ENCODE results near the gene RAMACL. TPM values are rescaled to one million over a fixed set of nuclear protein-coding genes. Genes with fewer than 3 reads are reported as not detected.

RAMACL gene
- total and polyA plus RNA-seq, 2 experiments from 2014 or later = 1.1 TPM

DNA sequence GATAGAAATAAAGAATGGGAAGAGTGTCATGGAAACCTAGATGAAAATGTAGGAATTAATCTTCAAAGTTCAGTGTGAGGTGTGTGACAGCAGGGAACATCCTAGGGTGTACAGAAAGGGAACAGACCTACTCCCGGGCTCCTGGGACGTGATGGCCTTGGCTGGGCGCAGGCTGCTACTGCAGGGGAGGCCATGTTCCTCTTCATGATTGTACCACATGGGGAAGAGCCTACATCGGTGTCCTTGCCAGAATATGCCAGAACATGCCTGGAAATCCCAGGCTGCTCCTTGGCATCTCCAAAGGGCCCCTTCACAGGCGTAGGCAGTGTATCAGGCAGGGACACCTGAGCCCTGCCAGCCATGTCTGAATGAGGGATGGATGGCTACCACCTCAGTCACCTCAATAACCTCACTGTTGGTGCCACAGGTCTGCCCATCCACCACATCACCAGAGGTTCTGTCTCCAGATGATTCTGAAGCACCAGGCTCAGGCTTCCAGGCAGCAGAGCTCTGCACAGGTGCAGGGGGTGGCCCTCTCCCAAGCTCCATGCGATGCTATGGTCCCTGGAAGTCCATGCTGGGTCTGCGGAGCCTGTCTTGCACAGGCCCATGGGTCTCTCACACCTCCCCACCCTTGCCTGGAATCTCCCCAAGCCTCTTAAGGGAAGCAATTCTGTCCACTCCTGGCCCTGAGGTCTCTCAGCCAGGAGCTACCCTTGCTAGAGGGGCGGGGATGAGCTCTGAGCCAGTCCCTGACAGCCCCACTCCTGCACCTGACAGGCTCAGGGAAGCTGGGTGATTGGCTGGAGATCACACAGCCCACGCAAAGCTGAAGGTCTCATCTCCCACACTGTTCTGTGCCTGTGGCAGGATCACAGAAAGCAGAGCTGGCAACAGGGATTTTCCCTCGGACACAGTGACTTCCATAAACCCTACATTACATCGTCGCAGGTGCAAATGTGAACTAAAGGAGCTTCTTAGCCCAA, 20.2 kb downstream of the RAMACL start:
- Histone ChIP-seq H3K79me2 (peaks cover 15% of the 10 kb centered on the region), H3K27me3 (no peaks in the 10 kb centered on the region), H3K36me3 (replicated peaks; ENCODE audit: insufficient read depth, low read depth) (no peaks in the 10 kb centered on the region), H3K4me3 (no peak overlapping the region), H3K9me3 (ENCODE audit: low read depth) (no peaks in the 10 kb centered on the region), H3K27ac (no peak overlapping the region), H3K9me2 (replicated peaks; ENCODE audit: insufficient read depth) (no peaks in the 10 kb centered on the region), H4K20me1 (ENCODE audit: insufficient read depth, poor library complexity, severe bottlenecking) (peaks cover 2% of the 10 kb centered on the region), H3K4me1 (ENCODE audit: insufficient read depth) (no peaks in the 10 kb centered on the region), H2AFZ (no peak overlapping the region), H3K4me2 (no peak overlapping the region)
- TF ChIP-seq, protein P1, sequence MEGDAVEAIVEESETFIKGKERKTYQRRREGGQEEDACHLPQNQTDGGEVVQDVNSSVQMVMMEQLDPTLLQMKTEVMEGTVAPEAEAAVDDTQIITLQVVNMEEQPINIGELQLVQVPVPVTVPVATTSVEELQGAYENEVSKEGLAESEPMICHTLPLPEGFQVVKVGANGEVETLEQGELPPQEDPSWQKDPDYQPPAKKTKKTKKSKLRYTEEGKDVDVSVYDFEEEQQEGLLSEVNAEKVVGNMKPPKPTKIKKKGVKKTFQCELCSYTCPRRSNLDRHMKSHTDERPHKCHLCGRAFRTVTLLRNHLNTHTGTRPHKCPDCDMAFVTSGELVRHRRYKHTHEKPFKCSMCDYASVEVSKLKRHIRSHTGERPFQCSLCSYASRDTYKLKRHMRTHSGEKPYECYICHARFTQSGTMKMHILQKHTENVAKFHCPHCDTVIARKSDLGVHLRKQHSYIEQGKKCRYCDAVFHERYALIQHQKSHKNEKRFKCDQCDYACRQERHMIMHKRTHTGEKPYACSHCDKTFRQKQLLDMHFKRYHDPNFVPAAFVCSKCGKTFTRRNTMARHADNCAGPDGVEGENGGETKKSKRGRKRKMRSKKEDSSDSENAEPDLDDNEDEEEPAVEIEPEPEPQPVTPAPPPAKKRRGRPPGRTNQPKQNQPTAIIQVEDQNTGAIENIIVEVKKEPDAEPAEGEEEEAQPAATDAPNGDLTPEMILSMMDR (IDR thresholded peaks at IDR 0.05; ENCODE audit: poor library complexity) = no peak
- TF ChIP-seq EZH2 (IDR thresholded peaks at IDR 0.05; ENCODE audit: borderline replicate concordance) = no peak
- no peak for TF ChIP-seq EZH2phosphoT487 (IDR thresholded peaks at IDR 0.05; ENCODE audit: low read depth, severe bottlenecking, unreplicated experiment)
- WGBS (ENCODE audit: low lambda C conversion rate, missing lambda C conversion rate) = 99% methylated on average over 12 of the region's 12 CpGs
- no peak for DNase-seq (ENCODE audit: low spot score)

DNA sequence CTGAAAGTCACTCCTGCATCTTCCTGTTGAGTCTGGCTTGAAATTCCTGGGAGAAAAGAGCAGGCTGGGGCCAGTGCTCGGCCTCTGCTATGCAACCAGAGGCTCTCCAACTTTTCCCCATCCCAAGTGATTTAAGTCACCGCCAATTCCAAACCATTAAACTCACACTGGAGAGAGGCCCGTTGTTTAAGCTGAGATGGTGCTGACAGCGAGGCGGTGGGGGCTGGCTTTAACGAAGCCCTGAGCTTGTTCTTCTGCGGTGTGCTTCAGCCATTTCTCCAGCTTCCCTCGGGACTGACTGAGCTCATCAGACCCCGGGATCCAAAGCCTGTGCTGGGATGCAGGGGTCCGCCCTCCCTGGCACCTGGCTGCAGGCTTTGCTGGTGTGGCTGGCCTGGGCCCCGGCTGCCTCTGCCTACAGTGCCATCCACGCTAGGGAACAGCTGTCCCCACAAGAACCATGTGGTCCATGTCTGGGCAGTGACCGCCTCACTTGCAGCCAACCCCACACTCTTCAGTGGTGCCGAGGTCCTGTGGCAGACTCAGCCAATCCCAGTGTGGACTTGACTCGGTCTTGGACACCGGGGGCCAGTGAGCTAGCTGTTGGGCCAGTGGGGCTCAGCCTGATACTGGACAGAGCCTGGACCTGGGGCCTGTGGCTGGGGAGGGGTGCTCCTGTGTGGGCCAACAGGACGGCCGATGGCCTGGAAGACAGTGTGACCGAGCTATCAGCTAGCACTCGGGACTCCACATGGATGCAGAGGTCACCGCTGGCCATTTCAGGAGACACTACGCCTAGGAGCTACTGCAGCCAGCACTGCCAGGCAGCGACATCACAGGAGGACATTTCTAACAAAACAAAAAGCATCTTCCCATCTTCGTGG, 21.2 kb downstream of the RAMACL start:
- H3K27me3 ChIP-seq = no peaks in the 10 kb centered on the region
- no peak for DNase-seq (ENCODE audit: low spot score)
- no peak overlapping the region for H3K27ac ChIP-seq

DNA sequence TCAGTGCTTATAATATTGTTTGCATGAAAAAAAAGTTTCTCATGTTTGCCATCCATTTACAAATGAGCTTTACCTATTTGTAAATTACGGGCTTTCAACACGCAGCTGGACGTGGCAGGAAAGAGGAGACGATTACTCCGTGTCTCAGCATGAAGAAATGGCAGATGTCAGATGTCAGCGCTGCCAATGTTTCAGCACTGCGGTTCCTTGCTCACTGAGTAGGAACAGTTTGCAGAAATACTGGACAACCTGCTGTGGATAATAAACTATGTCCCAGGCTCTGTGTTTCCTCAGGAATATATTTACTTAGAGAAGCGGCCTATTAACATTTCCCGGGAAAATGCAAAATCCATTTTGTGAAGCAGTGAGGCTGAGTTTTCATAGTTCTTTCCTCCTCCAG, 22.7 kb downstream of the RAMACL start:
- no peak overlapping the region for H2AFZ ChIP-seq
- TF ChIP-seq EZH2 (IDR thresholded peaks at IDR 0.05; ENCODE audit: borderline replicate concordance) (no peak), EZH2phosphoT487 (IDR thresholded peaks at IDR 0.05; ENCODE audit: low read depth, severe bottlenecking, unreplicated experiment) (no peak)
- TF ChIP-seq, protein P1 (IDR thresholded peaks at IDR 0.05; ENCODE audit: poor library complexity) = no peak
- H3K4me2 ChIP-seq = no peak overlapping the region
- H3K79me2 ChIP-seq = peaks cover 8% of the 10 kb centered on the region
- no peak overlapping the region for H3K4me3 ChIP-seq
- no peaks in the 10 kb centered on the region for H4K20me1 ChIP-seq (ENCODE audit: insufficient read depth, poor library complexity, severe bottlenecking)
- H3K4me1 ChIP-seq (ENCODE audit: insufficient read depth) = no peaks in the 10 kb centered on the region
- H3K9me2 ChIP-seq (replicated peaks; ENCODE audit: insufficient read depth) = no peaks in the 10 kb centered on the region
- no peaks in the 10 kb centered on the region for H3K9me3 ChIP-seq (ENCODE audit: low read depth)
- H3K27ac ChIP-seq = no peak overlapping the region
- no peaks in the 10 kb centered on the region for H3K36me3 ChIP-seq (replicated peaks; ENCODE audit: insufficient read depth, low read depth)
- no peak for DNase-seq (ENCODE audit: low spot score)
- H3K27me3 ChIP-seq = no peaks in the 10 kb centered on the region
- 90% methylated on average over 9 of the region's 9 CpGs for WGBS (ENCODE audit: low lambda C conversion rate, missing lambda C conversion rate)

More for the DNA sequence above, 21.2 kb downstream of the RAMACL start:
- Histone ChIP-seq H3K9me2 (replicated peaks; ENCODE audit: insufficient read depth) (no peaks in the 10 kb centered on the region), H3K4me1 (ENCODE audit: insufficient read depth) (no peaks in the 10 kb centered on the region), H3K36me3 (replicated peaks; ENCODE audit: insufficient read depth, low read depth) (no peaks in the 10 kb centered on the region), H3K9me3 (ENCODE audit: low read depth) (no peaks in the 10 kb centered on the region), H4K20me1 (ENCODE audit: insufficient read depth, poor library complexity, severe bottlenecking) (peaks cover 1% of the 10 kb centered on the region), H2AFZ (no peak overlapping the region), H3K79me2 (peaks cover 9% of the 10 kb centered on the region), H3K4me2 (no peak overlapping the region), H3K4me3 (no peak overlapping the region)
- TF ChIP-seq EZH2phosphoT487 (IDR thresholded peaks at IDR 0.05; ENCODE audit: low read depth, severe bottlenecking, unreplicated experiment) (no peak), EZH2 (IDR thresholded peaks at IDR 0.05; ENCODE audit: borderline replicate concordance) (no peak)
- TF ChIP-seq, protein P1 (IDR thresholded peaks at IDR 0.05; ENCODE audit: poor library complexity) = no peak
- WGBS (ENCODE audit: low lambda C conversion rate, missing lambda C conversion rate) = 89% methylated on average over 24 of the region's 24 CpGs
